ENCODE results near the gene ATXN1L. TPM values are rescaled to one million over a fixed set of nuclear protein-coding genes. Genes with fewer than 3 reads are reported as not detected.

Gene ATXN1L
- polyA plus RNA-seq, 1 of the 3 experiments (the other 2 are of a cell fraction), result 8.0 TPM

GRCh38 chr16:71870818-71871217, 25.0 kb downstream of the ATXN1L start:
- peaks cover 10 to 22% of the 10 kb centered on the region in 2 experiments for H3K36me3 ChIP-seq (replicated peaks in 1 of 2; ENCODE audit: control insufficient read depth in 1 of 2, insufficient read depth in 2 of 2, low read length in 1 of 2)
- H3F3A ChIP-seq (replicated peaks; ENCODE audit: insufficient read depth), result no peaks in the 10 kb centered on the region
- H4K20me1 ChIP-seq (ENCODE audit: insufficient read depth), result no peaks in the 10 kb centered on the region
- ChIA-PET CTCF (interaction anchor here (1.3 to 6.5 kb wide), 3 partner anchors 12 to 91 kb away, joined by 3 to 57 read pairs (median 5); partner anchors contain the start of gene ZNF821), POLR2A (no interaction called here)
- no peaks in the 10 kb centered on the region; a peak in 1 of 4 replicates for H3K4me1 ChIP-seq (ENCODE audit: control insufficient read depth in 1 of 2, insufficient read depth in 2 of 2, low read depth in 1 of 2, low read length in 1 of 2)
- no peaks in the 10 kb centered on the region for H3K9me2 ChIP-seq
- H3K9me3 ChIP-seq, result no peaks in the 10 kb centered on the region
- H3K4me2 ChIP-seq, result no peak overlapping the region
- no peaks in the 10 kb centered on the region for H3K27me3 ChIP-seq (ENCODE audit: insufficient read depth)
- WGBS (ENCODE audit: low lambda C conversion rate), result 83% methylated on average over 2 of the region's 2 CpGs
- no peak overlapping the region for H3K27ac ChIP-seq (ENCODE audit: low read depth in 2 of 2, low read length in 1 of 2)
- H3K79me2 ChIP-seq (ENCODE audit: insufficient read depth), result no peaks in the 10 kb centered on the region
- TF ChIP-seq POLR2AphosphoS5 (IDR thresholded peaks at IDR 0.05; ENCODE audit: low read depth, low read length) (no peak), RXRA (IDR thresholded peaks at IDR 0.05; ENCODE audit: borderline replicate concordance, low read depth) (no peak)
- no peak overlapping the region for H3K4me3 ChIP-seq (ENCODE audit: low read depth in 2 of 2, low read length in 1 of 2)
- no peak for DNase-seq
- H3K9ac ChIP-seq, result no peak overlapping the region
- no peak overlapping the region for H2AFZ ChIP-seq (ENCODE audit: low read depth)

- Histone ChIP-seq H2AFZ (ENCODE audit: low read depth) (no peak overlapping the region), H3K27ac (ENCODE audit: low read depth in 2 of 2, low read length in 1 of 2) (no peak overlapping the region), H3K4me3 (ENCODE audit: low read depth in 2 of 2, low read length in 1 of 2) (no peak overlapping the region), H3K9ac (no peak overlapping the region), H3K27me3 (ENCODE audit: insufficient read depth) (no peaks in the 10 kb centered on the region), H3K4me2 (no peak overlapping the region), H3K4me1 (ENCODE audit: control insufficient read depth in 1 of 2, insufficient read depth in 2 of 2, low read depth in 1 of 2, low read length in 1 of 2) (no peaks in the 10 kb centered on the region), H3K9me2 (no peaks in the 10 kb centered on the region), H3K36me3 (replicated peaks in 1 of 2; ENCODE audit: control insufficient read depth in 1 of 2, insufficient read depth in 2 of 2, low read length in 1 of 2) (peaks cover 5 to 9% of the 10 kb centered on the region in 2 experiments), H4K20me1 (ENCODE audit: insufficient read depth) (no peaks in the 10 kb centered on the region), H3K9me3 (no peaks in the 10 kb centered on the region), H3F3A (replicated peaks; ENCODE audit: insufficient read depth) (no peaks in the 10 kb centered on the region), H3K79me2 (ENCODE audit: insufficient read depth) (no peaks in the 10 kb centered on the region)
- no peak for DNase-seq
- CTCF ChIA-PET, result interaction anchor here (1.1 to 6.5 kb wide), 3 partner anchors 10 to 22 kb away, joined by 3 to 57 read pairs (median 3); partner anchors contain the start of gene ZNF821
- 94% methylated on average over 4 of the region's 4 CpGs for WGBS (ENCODE audit: low lambda C conversion rate)
- POLR2A ChIA-PET, result interaction anchor here (0.6 kb wide), 1 partner anchor 9 kb away, joined by 4 read pairs; no protein-coding TSS in a partner anchor
- TF ChIP-seq FOXM1 (IDR thresholded peaks at IDR 0.05; ENCODE audit: low read depth) (no peak), TCF12 (IDR thresholded peaks at IDR 0.05) (no peak), RAD21 (IDR thresholded peaks at IDR 0.05; ENCODE audit: low read length) (no peak), ELF1 (IDR thresholded peaks at IDR 0.05) (no peak), NFIC (IDR thresholded peaks at IDR 0.05; ENCODE audit: borderline replicate concordance) (no peak), JUND (IDR thresholded peaks at IDR 0.05) (no peak), EZH2phosphoT487 (IDR thresholded peaks at IDR 0.05; ENCODE audit: borderline replicate concordance, low read depth) (no peak), REST (IDR thresholded peaks at IDR 0.05; ENCODE audit: low read depth, low read length) (no peak), GATA2 (CRISPR knock-in tag; IDR thresholded peaks at IDR 0.05) (no peak), CTCF (IDR thresholded peaks at IDR 0.05) (no peak), USF2 (IDR thresholded peaks at IDR 0.05; ENCODE audit: borderline replicate concordance, low read depth, low read length) (no peak), CHD2 (IDR thresholded peaks at IDR 0.05; ENCODE audit: low read length, partially characterized antibody) (no peak), POLR2AphosphoS5 (IDR thresholded peaks at IDR 0.05; ENCODE audit: low read depth, low read length) (no peak)
Observed at GRCh38 chr16:71873199-71873598, 27.4 kb downstream of the ATXN1L start.

Data from SK-N-SH (cell line).